LNCAP (cell line): Measurements from ENCODE around the gene PRR5L.

ENCODE experiments used
- CTCF ChIP-seq: fragments of 450-650 bp; IDR thresholded peaks from 2 replicates; pipeline ENCODE4 v1.5.1; 2017; ENCODE audit warnings: mild to moderate bottlenecking

Gene PRR5L

GRCh38 chr11:36270701-36271100 lies 25.4 kb upstream of the PRR5L start:
- TF ChIP-seq CTCF = no peak

- no peak for TF ChIP-seq CTCF
Measured at GRCh38 chr11:36271794-36272407, 24.2 kb upstream of the PRR5L start.

- TF ChIP-seq CTCF = no peak
Measured at GRCh38 chr11:36273110-36273509, 23.0 kb upstream of the PRR5L start.

- TF ChIP-seq CTCF = no peak
Measured at GRCh38 chr11:36274414-36274813, 21.7 kb upstream of the PRR5L start.

GRCh38 chr11:36278531-36279282 lies 17.4 kb upstream of the PRR5L start:
- TF ChIP-seq CTCF = no peak

- no peak for TF ChIP-seq CTCF
Measured at GRCh38 chr11:36280531-36280930, 15.6 kb upstream of the PRR5L start.

- no peak for TF ChIP-seq CTCF
Measured at GRCh38 chr11:36281850-36282249, 14.2 kb upstream of the PRR5L start.
